Measurements from ENCODE around the gene PEMT.

PEMT gene

GRCh38 chr17:17503566-17504130 lies 87.9 kb downstream of the PEMT start:
- H3K9me3 Mint-ChIP-seq, result no peaks in the 10 kb centered on the region
- no peaks in the 10 kb centered on the region for H3K27me3 Mint-ChIP-seq
- H3K4me3 Mint-ChIP-seq, result no peak overlapping the region
- H3K27ac Mint-ChIP-seq, result no peak overlapping the region
- no peaks in the 10 kb centered on the region for H3K36me3 Mint-ChIP-seq
- no peaks in the 10 kb centered on the region for H3K4me1 Mint-ChIP-seq

- Mint-ChIP-seq H3K4me3 (no peak overlapping the region), H3K27me3 (no peaks in the 10 kb centered on the region), H3K27ac (peak overlapping the region; percentile 41), H3K9me3 (no peaks in the 10 kb centered on the region), H3K4me1 (no peaks in the 10 kb centered on the region), H3K36me3 (no peaks in the 10 kb centered on the region)
These were observed 88.6 kb downstream of the PEMT start for GRCh38 chr17:17502741-17503565.

- no peaks in the 10 kb centered on the region for H3K36me3 Mint-ChIP-seq
- H3K27me3 Mint-ChIP-seq, result no peaks in the 10 kb centered on the region
- peaks cover 5% of the 10 kb centered on the region for H3K4me1 Mint-ChIP-seq
- H3K27ac Mint-ChIP-seq, result no peak overlapping the region
- no peak overlapping the region for H3K4me3 Mint-ChIP-seq
- H3K9me3 Mint-ChIP-seq, result no peaks in the 10 kb centered on the region
These were observed 90.4 kb downstream of the PEMT start for GRCh38 chr17:17500999-17501605.

- Mint-ChIP-seq H3K4me3 (no peak overlapping the region), H3K27ac (no peak overlapping the region), H3K9me3 (no peaks in the 10 kb centered on the region), H3K27me3 (peaks cover 2% of the 10 kb centered on the region), H3K4me1 (peaks cover 11% of the 10 kb centered on the region), H3K36me3 (no peaks in the 10 kb centered on the region)
These were observed 91.9 kb downstream of the PEMT start for GRCh38 chr17:17499402-17500145.

- H3K4me3 Mint-ChIP-seq, result no peak overlapping the region
- H3K9me3 Mint-ChIP-seq, result no peaks in the 10 kb centered on the region
- H3K27ac Mint-ChIP-seq, result no peak overlapping the region
- peaks cover 11% of the 10 kb centered on the region for H3K4me1 Mint-ChIP-seq
- no peaks in the 10 kb centered on the region for H3K36me3 Mint-ChIP-seq
- peaks cover 2% of the 10 kb centered on the region for H3K27me3 Mint-ChIP-seq
These were observed 92.8 kb downstream of the PEMT start for GRCh38 chr17:17498606-17499301.

- Mint-ChIP-seq H3K4me1 (peaks cover 11% of the 10 kb centered on the region), H3K36me3 (no peaks in the 10 kb centered on the region), H3K4me3 (no peak overlapping the region), H3K27ac (no peak overlapping the region), H3K9me3 (no peaks in the 10 kb centered on the region), H3K27me3 (peaks cover 2% of the 10 kb centered on the region)
These were observed 93.5 kb downstream of the PEMT start for GRCh38 chr17:17497845-17498520.

GRCh38 chr17:17497065-17497844 lies 94.3 kb downstream of the PEMT start:
- Mint-ChIP-seq H3K27ac (peak overlapping the region; percentile 59), H3K36me3 (no peaks in the 10 kb centered on the region), H3K9me3 (no peaks in the 10 kb centered on the region), H3K27me3 (peaks cover 2% of the 10 kb centered on the region), H3K4me1 (peaks cover 11% of the 10 kb centered on the region), H3K4me3 (peak overlapping the region; percentile 51)

GRCh38 chr17:17496189-17497064 lies 95.1 kb downstream of the PEMT start, which contains the start of gene RASD1:
Gene RASD1, minus strand, starts transcription at chr17:17496395. Its CDS starts 214 bp downstream, at chr17:17496181.
- Mint-ChIP-seq H3K27ac (peak within 1 kb of the TSS; percentile 59), H3K4me3 (peak within 1 kb of the TSS; percentile 86), H3K36me3 (peaks cover 2% of the 10 kb centered on the region), H3K4me1 (peaks cover 11% of the 10 kb centered on the region), H3K9me3 (no peaks in the 10 kb centered on the region), H3K27me3 (peaks cover 2% of the 10 kb centered on the region)

- Mint-ChIP-seq H3K27me3 (peaks cover 2% of the 10 kb centered on the region), H3K9me3 (no peaks in the 10 kb centered on the region), H3K27ac (no peak overlapping the region), H3K36me3 (peaks cover 2% of the 10 kb centered on the region), H3K4me1 (peaks cover 11% of the 10 kb centered on the region), H3K4me3 (peak overlapping the region; percentile 86)
These were observed 95.8 kb downstream of the PEMT start for GRCh38 chr17:17495536-17496188.

- Mint-ChIP-seq H3K4me1 (peaks cover 11% of the 10 kb centered on the region), H3K36me3 (peaks cover 2% of the 10 kb centered on the region), H3K27me3 (peaks cover 2% of the 10 kb centered on the region), H3K9me3 (no peaks in the 10 kb centered on the region), H3K27ac (no peak overlapping the region), H3K4me3 (peak overlapping the region; percentile 86)
These were observed 96.5 kb downstream of the PEMT start for GRCh38 chr17:17494870-17495535.

- Mint-ChIP-seq H3K4me3 (peak overlapping the region; percentile 33), H3K27ac (no peak overlapping the region), H3K27me3 (peaks cover 2% of the 10 kb centered on the region), H3K4me1 (peaks cover 11% of the 10 kb centered on the region), H3K36me3 (peaks cover 4% of the 10 kb centered on the region), H3K9me3 (no peaks in the 10 kb centered on the region)
These were observed 97.0 kb downstream of the PEMT start for GRCh38 chr17:17494499-17494869.

- Mint-ChIP-seq H3K9me3 (no peaks in the 10 kb centered on the region), H3K27ac (no peak overlapping the region), H3K4me3 (no peak overlapping the region), H3K4me1 (peaks cover 11% of the 10 kb centered on the region), H3K36me3 (peaks cover 4% of the 10 kb centered on the region), H3K27me3 (peaks cover 2% of the 10 kb centered on the region)
These were observed 97.5 kb downstream of the PEMT start for GRCh38 chr17:17493986-17494466.
